ENCODE data around the gene TMEM39B.

DNA sequence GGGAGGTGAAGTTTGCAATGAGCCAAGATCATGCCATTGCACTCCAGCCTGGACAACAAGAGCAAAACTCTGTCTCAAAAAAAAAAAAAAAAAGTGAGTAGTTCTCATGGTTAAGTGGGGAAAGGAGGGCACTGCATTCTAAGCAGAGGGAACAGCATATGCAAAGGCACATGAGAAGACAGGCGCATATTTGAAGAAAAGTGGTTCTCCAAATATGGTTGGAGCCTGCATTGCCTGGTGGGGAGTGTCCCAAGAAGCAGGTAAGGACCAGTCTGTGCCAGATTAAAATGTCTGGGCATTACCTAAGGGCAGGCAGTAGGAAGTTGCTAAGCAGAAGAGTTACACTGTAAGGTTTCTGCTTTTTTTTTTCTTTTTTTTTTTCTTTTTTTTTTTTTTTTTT is 32.6 kb downstream of the TMEM39B start:
- TF ChIP-seq, protein P1, sequence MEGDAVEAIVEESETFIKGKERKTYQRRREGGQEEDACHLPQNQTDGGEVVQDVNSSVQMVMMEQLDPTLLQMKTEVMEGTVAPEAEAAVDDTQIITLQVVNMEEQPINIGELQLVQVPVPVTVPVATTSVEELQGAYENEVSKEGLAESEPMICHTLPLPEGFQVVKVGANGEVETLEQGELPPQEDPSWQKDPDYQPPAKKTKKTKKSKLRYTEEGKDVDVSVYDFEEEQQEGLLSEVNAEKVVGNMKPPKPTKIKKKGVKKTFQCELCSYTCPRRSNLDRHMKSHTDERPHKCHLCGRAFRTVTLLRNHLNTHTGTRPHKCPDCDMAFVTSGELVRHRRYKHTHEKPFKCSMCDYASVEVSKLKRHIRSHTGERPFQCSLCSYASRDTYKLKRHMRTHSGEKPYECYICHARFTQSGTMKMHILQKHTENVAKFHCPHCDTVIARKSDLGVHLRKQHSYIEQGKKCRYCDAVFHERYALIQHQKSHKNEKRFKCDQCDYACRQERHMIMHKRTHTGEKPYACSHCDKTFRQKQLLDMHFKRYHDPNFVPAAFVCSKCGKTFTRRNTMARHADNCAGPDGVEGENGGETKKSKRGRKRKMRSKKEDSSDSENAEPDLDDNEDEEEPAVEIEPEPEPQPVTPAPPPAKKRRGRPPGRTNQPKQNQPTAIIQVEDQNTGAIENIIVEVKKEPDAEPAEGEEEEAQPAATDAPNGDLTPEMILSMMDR (IDR thresholded peaks at IDR 0.05), result no peak
- TF ChIP-seq POLR2A (IDR thresholded peaks at IDR 0.05) (no peak), EP300 (IDR thresholded peaks at IDR 0.05; ENCODE audit: low read depth) (no peak), POLR2AphosphoS5 (IDR thresholded peaks at IDR 0.05) (no peak)
